ENCODE data around the gene ZNF536.

DNA sequence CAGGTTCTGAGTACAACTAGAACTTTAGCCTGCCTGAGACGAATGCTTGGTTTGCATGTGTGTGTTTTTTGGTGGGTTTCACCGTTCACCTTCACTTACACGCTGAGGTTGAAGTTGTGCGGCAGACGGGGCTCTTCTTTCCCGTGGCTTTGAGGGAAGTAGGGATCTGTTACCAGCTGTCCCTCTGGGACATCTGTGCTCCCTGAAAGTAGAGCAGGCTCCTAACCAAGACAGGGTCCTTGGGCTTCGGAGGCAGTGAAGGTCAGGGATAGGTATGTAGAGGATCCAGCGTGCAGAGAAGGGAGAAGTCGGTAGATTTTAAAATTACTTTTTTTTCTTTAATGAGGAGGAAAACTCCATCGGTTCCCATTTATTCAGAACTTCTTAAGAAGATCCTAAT is 48.7 kb downstream of the ZNF536 start:
- TF ChIP-seq, protein P1, sequence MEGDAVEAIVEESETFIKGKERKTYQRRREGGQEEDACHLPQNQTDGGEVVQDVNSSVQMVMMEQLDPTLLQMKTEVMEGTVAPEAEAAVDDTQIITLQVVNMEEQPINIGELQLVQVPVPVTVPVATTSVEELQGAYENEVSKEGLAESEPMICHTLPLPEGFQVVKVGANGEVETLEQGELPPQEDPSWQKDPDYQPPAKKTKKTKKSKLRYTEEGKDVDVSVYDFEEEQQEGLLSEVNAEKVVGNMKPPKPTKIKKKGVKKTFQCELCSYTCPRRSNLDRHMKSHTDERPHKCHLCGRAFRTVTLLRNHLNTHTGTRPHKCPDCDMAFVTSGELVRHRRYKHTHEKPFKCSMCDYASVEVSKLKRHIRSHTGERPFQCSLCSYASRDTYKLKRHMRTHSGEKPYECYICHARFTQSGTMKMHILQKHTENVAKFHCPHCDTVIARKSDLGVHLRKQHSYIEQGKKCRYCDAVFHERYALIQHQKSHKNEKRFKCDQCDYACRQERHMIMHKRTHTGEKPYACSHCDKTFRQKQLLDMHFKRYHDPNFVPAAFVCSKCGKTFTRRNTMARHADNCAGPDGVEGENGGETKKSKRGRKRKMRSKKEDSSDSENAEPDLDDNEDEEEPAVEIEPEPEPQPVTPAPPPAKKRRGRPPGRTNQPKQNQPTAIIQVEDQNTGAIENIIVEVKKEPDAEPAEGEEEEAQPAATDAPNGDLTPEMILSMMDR (IDR thresholded peaks at IDR 0.05) = no peak
- TF ChIP-seq POLR2A (IDR thresholded peaks at IDR 0.05) = no peak
